ENCODE data around the gene LAMTOR4.

The LAMTOR4 gene

DNA sequence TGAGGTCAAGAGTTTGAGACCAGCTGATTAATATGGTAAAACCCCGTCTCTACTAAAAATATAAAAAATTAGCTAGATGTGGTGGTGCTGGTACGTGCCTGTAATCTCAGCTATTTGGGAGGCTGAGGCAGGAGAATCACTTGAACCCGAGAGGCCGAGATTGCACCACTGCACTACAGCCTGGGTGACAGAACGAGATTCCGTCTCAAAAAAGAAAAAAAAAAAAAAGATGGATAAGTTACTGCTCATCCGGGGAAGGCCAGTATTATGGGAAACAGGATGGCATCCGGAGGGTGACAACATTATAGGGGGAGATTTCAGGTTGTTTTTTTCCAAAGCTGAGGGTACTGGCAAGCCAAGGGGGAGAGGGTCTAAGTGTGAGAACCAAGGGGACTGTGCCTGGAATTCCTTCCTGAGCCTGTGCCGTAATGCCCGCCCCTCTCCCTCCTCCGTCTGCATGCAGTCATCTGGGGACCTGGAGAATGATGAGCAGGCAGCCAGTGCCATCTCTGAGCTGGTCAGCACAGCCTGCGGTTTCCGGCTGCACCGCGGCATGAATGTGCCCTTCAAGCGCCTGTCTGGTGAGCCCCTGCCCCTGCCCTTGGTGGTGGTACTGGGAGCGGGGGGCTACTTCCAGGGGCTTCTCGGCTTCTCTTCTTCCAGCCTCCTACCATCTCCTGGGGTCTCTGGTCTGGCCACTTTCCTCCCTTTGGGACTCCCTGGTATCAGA is 4.4 kb downstream of the LAMTOR4 start:
- in situ Hi-C loops (cut with HindIII; ENCODE audit: low sequenced_read_pairs) = no loop called here

- in situ Hi-C loops (cut with HindIII; ENCODE audit: low sequenced_read_pairs) = no loop called here
Observed at GRCh38 chr7:100153708-100154535, 5.2 kb downstream of the LAMTOR4 start.

DNA sequence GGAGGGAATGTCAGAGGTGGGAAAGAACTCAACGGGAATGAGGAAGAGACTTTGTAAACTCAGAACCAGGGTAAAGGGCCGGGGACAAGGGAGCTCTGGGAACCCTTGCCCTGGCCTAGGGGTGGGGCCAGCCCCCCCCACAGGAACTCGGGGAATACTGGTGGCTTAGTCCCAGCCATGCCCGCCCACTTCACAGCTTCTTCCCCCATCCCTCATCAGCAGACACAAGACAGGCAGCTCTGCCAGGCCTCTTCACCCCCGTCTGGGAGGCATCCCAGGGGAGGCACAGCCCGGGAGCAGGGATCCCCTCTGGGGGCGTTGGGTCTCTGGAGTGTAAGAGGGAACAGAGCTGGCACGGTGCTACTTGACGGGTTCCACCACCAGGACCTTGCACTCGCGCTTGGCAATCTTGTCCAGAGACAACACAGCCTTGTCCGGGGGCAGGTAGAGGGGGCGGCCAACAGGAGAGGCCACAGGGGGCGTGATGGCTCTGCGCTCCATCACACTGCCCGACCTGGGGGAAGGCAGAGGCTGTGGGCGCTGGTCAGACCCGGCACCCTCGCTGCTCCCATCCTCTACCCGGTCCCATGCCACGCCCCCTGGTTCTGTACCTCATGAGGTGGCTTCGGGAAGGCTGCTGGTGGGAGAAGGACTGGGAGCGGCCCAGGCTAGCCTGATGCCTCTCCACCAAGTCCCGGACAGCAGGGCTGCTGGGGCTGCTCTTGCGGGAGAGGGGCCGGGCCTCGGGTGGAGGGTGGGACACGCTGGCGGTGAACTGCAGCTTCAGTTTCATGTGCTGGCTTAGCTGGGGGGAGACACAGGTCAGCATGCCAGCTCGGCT is 6.2 kb downstream of the LAMTOR4 start:
- in situ Hi-C loops (cut with HindIII; ENCODE audit: low sequenced_read_pairs) = no loop called here

- in situ Hi-C loops (cut with HindIII; ENCODE audit: low sequenced_read_pairs) = no loop called here
Observed at GRCh38 chr7:100155553-100156317, 7.0 kb downstream of the LAMTOR4 start.

- in situ Hi-C loops (cut with HindIII; ENCODE audit: low sequenced_read_pairs) = no loop called here
Observed at GRCh38 chr7:100156331-100157068, 7.8 kb downstream of the LAMTOR4 start.

- in situ Hi-C loops (cut with HindIII; ENCODE audit: low sequenced_read_pairs) = no loop called here
Observed at GRCh38 chr7:100157069-100157333, 8.3 kb downstream of the LAMTOR4 start.

DNA sequence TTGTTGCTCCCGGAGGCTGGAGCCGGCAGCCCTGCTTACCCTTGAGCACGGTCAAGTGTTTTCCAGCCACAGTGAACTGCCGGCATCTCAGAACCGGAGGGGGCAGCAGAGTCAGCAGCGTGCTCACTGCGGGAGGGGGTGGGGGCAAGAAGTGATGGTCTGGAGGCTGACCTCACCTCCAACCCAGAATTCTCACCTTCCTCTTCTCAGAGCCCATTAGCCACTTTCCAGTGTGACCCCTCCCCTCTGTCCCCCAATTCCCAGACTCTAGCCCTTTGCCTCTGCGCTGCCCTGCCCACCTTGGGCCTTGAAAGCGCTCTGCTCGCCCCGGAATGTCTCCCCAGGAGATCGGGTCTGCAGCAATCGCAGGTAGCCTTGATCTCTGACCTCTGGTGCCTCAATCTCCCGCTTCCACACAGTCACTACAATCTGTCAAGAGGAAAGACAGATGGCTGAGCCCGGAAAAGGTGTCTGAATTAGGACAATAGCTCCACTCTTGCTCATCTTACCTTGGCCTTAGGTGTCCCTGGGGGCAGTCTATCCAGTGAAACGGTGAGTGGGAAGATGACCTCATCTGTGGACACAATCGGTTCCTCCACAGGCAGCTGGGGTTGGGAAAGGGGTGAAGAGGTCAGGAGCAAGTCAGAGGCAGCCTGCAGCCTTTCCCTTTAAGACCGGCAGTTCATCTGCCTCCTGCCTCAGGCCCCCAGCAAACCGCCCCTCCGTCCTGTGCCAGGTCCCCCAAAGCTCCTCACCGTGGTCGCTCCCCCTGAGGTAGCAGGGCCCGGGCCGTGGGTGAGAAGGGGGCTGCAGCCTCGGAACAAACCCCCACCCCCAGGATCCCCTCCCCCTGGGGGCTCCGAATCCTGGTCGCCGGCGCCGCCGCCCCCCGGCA is 8.9 kb downstream of the LAMTOR4 start:
- in situ Hi-C loops (cut with HindIII; ENCODE audit: low sequenced_read_pairs) = no loop called here

- in situ Hi-C loops (cut with HindIII; ENCODE audit: low sequenced_read_pairs) = no loop called here
Observed at GRCh38 chr7:100158229-100159098, 9.7 kb downstream of the LAMTOR4 start, which contains the start of gene TRAPPC14. Gene TRAPPC14, minus strand, starts transcription at chr7:100158723. Its CDS starts 224 bp downstream, at chr7:100158499.

- in situ Hi-C loops (cut with HindIII; ENCODE audit: low sequenced_read_pairs) = no loop called here
Observed at GRCh38 chr7:100159099-100159623, 10.4 kb downstream of the LAMTOR4 start.

- in situ Hi-C loops (cut with HindIII; ENCODE audit: low sequenced_read_pairs) = no loop called here
Observed at GRCh38 chr7:100160067-100160466, 11.3 kb downstream of the LAMTOR4 start.

DNA sequence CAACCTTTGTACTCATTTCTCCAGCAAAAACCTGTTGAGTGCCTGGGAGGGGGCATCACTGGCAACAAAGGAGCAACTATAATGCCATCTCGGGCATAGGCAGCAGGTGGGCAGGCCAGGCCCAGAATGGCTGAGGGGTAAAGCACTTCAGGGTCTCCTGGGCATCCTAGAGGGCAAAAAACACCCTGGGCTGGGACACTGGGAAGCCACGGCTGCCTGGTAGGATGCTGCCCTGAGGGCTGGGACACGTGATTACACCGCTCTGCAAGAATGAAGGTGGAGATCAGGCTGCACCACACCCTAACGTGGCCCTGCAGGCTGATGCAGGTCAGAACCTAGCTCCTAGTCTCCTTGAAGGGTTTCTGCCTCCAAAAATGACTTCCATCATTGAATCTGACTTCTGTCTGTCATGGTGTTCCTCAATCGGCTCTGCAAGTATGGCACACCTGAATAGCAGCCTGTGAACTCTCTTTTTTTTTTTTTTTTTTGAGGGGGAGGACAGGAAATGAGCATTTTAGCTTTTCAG is 14.4 kb downstream of the LAMTOR4 start:
- in situ Hi-C loops (cut with HindIII; ENCODE audit: low sequenced_read_pairs) = no loop called here

- in situ Hi-C loops (cut with HindIII; ENCODE audit: low sequenced_read_pairs) = no loop called here
Observed at GRCh38 chr7:100163871-100164270, 15.2 kb downstream of the LAMTOR4 start.

DNA sequence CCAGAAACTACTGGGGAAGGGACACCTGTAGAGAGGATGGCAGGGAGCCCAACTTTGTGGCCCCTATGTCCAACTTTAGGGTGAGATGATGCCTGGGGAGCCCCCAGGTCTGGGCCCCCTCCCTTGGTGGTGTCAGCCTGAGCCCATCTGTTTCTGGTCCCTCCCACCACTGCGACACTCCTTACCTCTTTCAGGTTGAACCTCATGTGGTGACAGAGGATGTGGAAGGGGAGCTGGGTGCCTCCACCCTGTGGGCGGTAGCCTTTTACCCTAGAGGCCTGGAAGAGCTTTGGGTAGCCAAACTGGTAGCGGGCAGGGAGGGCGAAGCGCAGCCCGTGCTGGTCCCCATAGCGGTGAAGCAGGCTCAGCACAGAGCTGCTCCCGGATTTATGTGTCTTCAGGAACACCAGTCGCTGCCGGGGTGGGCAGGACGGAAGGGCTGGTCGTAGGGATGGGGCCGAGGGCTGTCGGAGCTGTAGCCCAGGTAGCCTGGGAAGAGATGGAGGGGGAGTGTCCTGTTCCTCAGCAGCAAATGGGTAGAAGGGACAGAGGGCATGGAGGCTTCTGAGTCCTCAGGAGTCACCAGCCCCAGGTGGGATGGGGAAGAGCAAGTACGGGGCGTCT is 17.7 kb downstream of the LAMTOR4 start:
- in situ Hi-C loops (cut with HindIII; ENCODE audit: low sequenced_read_pairs) = no loop called here

DNA sequence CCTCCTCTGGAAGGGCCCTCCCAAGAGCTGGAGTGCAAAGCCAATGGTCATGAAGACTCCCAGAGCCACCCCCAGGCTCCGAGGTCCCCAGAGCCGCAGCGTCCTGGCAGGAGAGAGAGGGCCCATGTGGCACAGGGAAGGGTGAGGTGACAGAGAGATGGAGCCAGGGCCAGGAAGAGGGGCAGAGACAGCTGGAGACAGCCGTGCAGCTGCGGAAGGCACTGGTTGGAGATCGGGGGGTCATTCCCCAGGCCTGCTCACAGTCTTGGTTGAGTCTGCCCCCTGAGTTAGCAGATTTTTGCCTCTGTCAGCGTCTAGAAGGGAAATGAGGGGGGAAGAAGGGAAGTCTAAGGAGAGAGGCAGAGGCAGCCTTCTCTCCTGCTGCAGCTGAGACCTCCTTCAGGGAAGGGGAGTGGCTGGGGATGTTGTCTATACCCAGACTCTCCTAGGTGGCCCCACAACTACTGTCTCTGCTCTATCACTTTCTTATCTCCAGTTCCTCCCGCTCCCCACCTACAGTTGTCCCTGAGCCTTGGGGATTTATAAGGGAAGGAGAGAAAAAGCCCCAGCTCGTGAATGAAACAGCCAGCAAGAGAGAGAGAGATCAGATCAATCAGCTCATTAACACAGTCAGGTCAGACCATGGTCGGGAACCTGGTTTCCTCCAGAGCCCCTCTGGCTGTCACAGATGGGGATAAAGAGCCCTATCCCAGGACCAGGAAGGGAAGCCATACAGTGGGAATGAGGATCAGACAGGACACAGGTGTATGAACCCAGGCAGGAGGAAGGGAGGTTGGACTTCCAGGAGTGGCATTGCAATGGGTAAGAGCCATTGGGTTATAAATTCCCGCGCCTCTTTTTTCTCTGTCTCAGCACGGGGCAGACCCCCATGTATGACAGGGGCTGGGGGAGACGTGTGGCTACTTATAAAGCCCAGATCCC is 18.5 kb downstream of the LAMTOR4 start:
- in situ Hi-C loops (cut with HindIII; ENCODE audit: low sequenced_read_pairs) = no loop called here

- in situ Hi-C loops (cut with HindIII; ENCODE audit: low sequenced_read_pairs) = no loop called here
Observed at GRCh38 chr7:100167912-100168323, 19.2 kb downstream of the LAMTOR4 start.

All from DLD1 (cell line).